Measurements from ENCODE around the gene SPTAN1.
"Not testable (repeated sequence)": the region's sequence is repeated elsewhere in the genome, so short reads cannot be mapped to it uniquely, and the experiment has no call there.

The SPTAN1 gene

GRCh38 chr9:128657344-128657704 is 104.9 kb downstream of the SPTAN1 start:
- in situ Hi-C loops (cut with MboI; ENCODE audit: low sequenced_read_pairs): no loop called here

DNA sequence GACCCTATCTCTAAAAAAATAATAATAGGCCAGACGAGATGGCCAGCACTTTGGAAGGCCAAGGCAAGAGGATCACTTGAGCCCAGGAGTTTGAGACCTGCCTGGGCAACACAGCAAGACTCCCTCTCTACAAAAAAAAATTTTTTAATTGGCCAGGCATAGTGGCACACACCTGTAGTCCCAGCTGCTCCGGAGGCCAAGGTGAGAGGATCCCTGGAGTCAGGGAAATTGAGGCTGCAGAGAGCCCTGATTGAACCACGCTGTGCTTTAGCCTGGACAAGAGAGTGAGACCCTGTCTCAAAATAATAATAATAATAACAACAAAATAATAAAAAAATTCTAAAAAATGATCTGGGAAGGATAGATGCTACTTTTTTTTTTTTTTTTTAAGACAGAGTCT is 105.4 kb downstream of the SPTAN1 start:
- in situ Hi-C loops (cut with MboI; ENCODE audit: low sequenced_read_pairs): no loop called here

GRCh38 chr9:128666481-128666941 is 114.1 kb downstream of the SPTAN1 start:
- in situ Hi-C loops (cut with MboI; ENCODE audit: low sequenced_read_pairs): not testable (repeated sequence)

DNA sequence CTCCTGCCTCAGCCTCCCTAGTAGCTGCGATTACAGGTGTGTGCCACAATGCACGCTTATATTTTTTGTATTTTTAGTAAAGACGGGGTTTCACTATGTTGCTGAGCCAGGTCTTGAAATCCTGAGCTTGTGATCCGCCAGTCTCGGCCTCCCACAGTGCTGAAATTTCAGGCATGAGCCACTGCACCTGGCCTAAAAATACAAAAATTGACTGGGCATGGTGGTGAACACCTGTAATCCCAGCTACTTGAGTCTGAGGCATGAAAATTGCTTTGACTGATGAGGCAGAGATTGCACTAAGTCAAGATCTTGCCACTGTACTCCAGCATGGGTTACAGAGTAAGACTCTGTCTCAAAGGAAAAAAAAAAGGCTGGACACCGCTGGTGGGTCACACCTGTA is 117.4 kb downstream of the SPTAN1 start:
- in situ Hi-C loops (cut with MboI; ENCODE audit: low sequenced_read_pairs): no loop called here

- in situ Hi-C loops (cut with MboI; ENCODE audit: low sequenced_read_pairs): no loop called here
Measured at GRCh38 chr9:128675382-128675781, 123.0 kb downstream of the SPTAN1 start.

GRCh38 chr9:128677794-128678193 is 125.4 kb downstream of the SPTAN1 start:
- in situ Hi-C loops (cut with MboI; ENCODE audit: low sequenced_read_pairs): no loop called here
